SK-N-SH treated with all-trans-retinoic acid at 6 μM for 48 hours (cell line): ENCODE results near the gene NOL9.

ENCODE experiments used
- ATAC-seq: fragments of 200-7000 bp; cut with Tn5 transposase; 3 replicates; pipeline ENCODE4 v1.9.1; 2020; ENCODE audit warnings: mild to moderate bottlenecking, moderate library complexity
- ARNTL ChIP-seq: fragments of 450-650 bp; formaldehyde crosslinking; IDR thresholded peaks from 2 replicates; pipeline ENCODE4 v1.5.0; 2020; ENCODE audit warnings: low read depth, mild to moderate bottlenecking, moderate library complexity, borderline replicate concordance
- BACH2 ChIP-seq: fragments of 250-450 bp; sonication (Bioruptor Pico); IDR thresholded peaks from 2 replicates; pipeline ENCODE4 v1.9.0; 2021; ENCODE audit warnings: mild to moderate bottlenecking, borderline replicate concordance
- CSDC2 ChIP-seq: fragments of 250-450 bp; sonication (Bioruptor Pico); IDR thresholded peaks from 2 replicates; pipeline ENCODE4 v1.5.0; 2020; ENCODE audit warnings: mild to moderate bottlenecking, moderate library complexity
- ESRRG ChIP-seq: fragments of 250-450 bp; sonication (Bioruptor Pico); IDR thresholded peaks from 2 replicates; pipeline ENCODE4 v1.6.1; 2021; ENCODE audit warnings: mild to moderate bottlenecking
- GLIS3 ChIP-seq: fragments of 250-450 bp; sonication (Bioruptor Pico); IDR thresholded peaks from 2 replicates; pipeline ENCODE4 v1.5.0; 2020; ENCODE audit warnings: mild to moderate bottlenecking, moderate library complexity
- ISL1 ChIP-seq: fragments of 250-450 bp; sonication (Bioruptor Pico); IDR thresholded peaks from 2 replicates; pipeline ENCODE4 v2.1.2; 2022; ENCODE audit warnings: mild to moderate bottlenecking, moderate library complexity
- OSR1 ChIP-seq: fragments of 250-450 bp; sonication (Bioruptor Pico); IDR thresholded peaks from 2 replicates; pipeline ENCODE4 v1.8.0; 2022; ENCODE audit warnings: moderate library complexity, mild to moderate bottlenecking, inconsistent platforms
- PATZ1 ChIP-seq: fragments of 250-450 bp; sonication (Bioruptor Pico); IDR thresholded peaks from 2 replicates; pipeline ENCODE4 v1.8.0; 2020; ENCODE audit warnings: mild to moderate bottlenecking, moderate library complexity, borderline replicate concordance
- PPARA ChIP-seq: fragments of 250-450 bp; sonication (Bioruptor Pico); IDR thresholded peaks from 2 replicates; pipeline ENCODE4 v1.5.0; 2020; ENCODE audit warnings: mild to moderate bottlenecking, borderline replicate concordance
- RARB ChIP-seq: fragments of 250-450 bp; sonication (Bioruptor Pico); IDR thresholded peaks from 2 replicates; pipeline ENCODE4 v1.8.0; 2021; ENCODE audit warnings: mild to moderate bottlenecking, moderate library complexity
- SNAI2 ChIP-seq: fragments of 250-450 bp; sonication (Bioruptor Pico); IDR thresholded peaks from 2 replicates; pipeline ENCODE4 v1.5.0; 2020; ENCODE audit warnings: mild to moderate bottlenecking, moderate library complexity
- TCF4 ChIP-seq: fragments of 250-450 bp; sonication (Bioruptor Pico); IDR thresholded peaks from 2 replicates; pipeline ENCODE4 v1.8.0; 2021; ENCODE audit warnings: mild to moderate bottlenecking, moderate library complexity, borderline replicate concordance
- TOX ChIP-seq: fragments of 250-450 bp; sonication (Bioruptor Pico); IDR thresholded peaks from 2 replicates; pipeline ENCODE4 v1.8.0; 2021; ENCODE audit warnings: mild to moderate bottlenecking, moderate library complexity, borderline replicate concordance
- TSHZ2 ChIP-seq: fragments of 250-450 bp; sonication (Bioruptor Pico); IDR thresholded peaks from 2 replicates; pipeline ENCODE4 v1.5.0; 2020; ENCODE audit warnings: mild to moderate bottlenecking, moderate library complexity
- ZFP3 ChIP-seq: fragments of 250-450 bp; sonication (Bioruptor Pico); IDR thresholded peaks from 2 replicates; pipeline ENCODE4 v1.5.0; 2020; ENCODE audit warnings: mild to moderate bottlenecking, moderate library complexity
- ZFP30 ChIP-seq: fragments of 450-650 bp; formaldehyde crosslinking; IDR thresholded peaks from 2 replicates; pipeline ENCODE4 v1.5.0; 2022; ENCODE audit warnings: mild to moderate bottlenecking, moderate library complexity
- ZNF565 ChIP-seq: fragments of 450-650 bp; formaldehyde crosslinking; conservative IDR thresholded peaks from 2 replicates; pipeline ENCODE4 v1.5.0; 2020; ENCODE audit warnings: low read depth, mild to moderate bottlenecking, moderate library complexity
- ZNF70 ChIP-seq: fragments of 450-650 bp; formaldehyde crosslinking; IDR thresholded peaks from 2 replicates; pipeline ENCODE4 v1.5.0; 2020; ENCODE audit warnings: mild to moderate bottlenecking, moderate library complexity
- ZNF8 ChIP-seq: fragments of 450-650 bp; formaldehyde crosslinking; IDR thresholded peaks from 2 replicates; pipeline ENCODE4 v1.5.0; 2020; ENCODE audit warnings: mild to moderate bottlenecking, moderate library complexity
- TF ChIP-seq, protein P1 (sequence below): fragments of 250-450 bp; sonication (Bioruptor Pico); IDR thresholded peaks from 2 replicates; pipeline ENCODE4 v1.8.0; 2021; ENCODE audit warnings: low read depth, mild to moderate bottlenecking, moderate library complexity, borderline replicate concordance
- TF ChIP-seq, protein P2 (sequence below): fragments of 250-450 bp; sonication (Bioruptor Pico); IDR thresholded peaks from 2 replicates; pipeline ENCODE4 v1.5.1; 2020; ENCODE audit warnings: low read depth, mild to moderate bottlenecking, moderate library complexity

Gene NOL9

GRCh38 chr1:6491966-6492365, 62.3 kb downstream of the NOL9 start (continued):
- TF ChIP-seq, protein P1, sequence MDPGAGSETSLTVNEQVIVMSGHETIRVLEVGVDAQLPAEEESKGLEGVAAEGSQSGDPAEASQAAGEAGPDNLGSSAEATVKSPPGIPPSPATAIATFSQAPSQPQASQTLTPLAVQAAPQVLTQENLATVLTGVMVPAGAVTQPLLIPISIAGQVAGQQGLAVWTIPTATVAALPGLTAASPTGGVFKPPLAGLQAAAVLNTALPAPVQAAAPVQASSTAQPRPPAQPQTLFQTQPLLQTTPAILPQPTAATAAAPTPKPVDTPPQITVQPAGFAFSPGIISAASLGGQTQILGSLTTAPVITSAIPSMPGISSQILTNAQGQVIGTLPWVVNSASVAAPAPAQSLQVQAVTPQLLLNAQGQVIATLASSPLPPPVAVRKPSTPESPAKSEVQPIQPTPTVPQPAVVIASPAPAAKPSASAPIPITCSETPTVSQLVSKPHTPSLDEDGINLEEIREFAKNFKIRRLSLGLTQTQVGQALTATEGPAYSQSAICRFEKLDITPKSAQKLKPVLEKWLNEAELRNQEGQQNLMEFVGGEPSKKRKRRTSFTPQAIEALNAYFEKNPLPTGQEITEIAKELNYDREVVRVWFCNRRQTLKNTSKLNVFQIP = no peak
- no peak for TF ChIP-seq SNAI2
- TF ChIP-seq ESRRG = no peak
- no peak for TF ChIP-seq RARB (CRISPR knock-in tag)
- TF ChIP-seq, all 23 proteins: peak for 0

- no peak for TF ChIP-seq PPARA
- TF ChIP-seq ISL1 (CRISPR knock-in tag) = no peak
- TF ChIP-seq, protein P2, sequence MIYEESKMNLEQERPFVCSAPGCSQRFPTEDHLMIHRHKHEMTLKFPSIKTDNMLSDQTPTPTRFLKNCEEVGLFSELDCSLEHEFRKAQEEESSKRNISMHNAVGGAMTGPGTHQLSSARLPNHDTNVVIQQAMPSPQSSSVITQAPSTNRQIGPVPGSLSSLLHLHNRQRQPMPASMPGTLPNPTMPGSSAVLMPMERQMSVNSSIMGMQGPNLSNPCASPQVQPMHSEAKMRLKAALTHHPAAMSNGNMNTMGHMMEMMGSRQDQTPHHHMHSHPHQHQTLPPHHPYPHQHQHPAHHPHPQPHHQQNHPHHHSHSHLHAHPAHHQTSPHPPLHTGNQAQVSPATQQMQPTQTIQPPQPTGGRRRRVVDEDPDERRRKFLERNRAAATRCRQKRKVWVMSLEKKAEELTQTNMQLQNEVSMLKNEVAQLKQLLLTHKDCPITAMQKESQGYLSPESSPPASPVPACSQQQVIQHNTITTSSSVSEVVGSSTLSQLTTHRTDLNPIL (CRISPR knock-in tag) = no peak
- TF ChIP-seq, protein P1 = no peak
- no peak for TF ChIP-seq ZNF565 (CRISPR knock-in tag)
- TF ChIP-seq ZNF70 (CRISPR knock-in tag) = no peak
- no peak for TF ChIP-seq ZFP3
- no peak for TF ChIP-seq ARNTL
- no peak for TF ChIP-seq PATZ1 (CRISPR knock-in tag)
- no peak for TF ChIP-seq TSHZ2 (CRISPR knock-in tag)
- no peak for TF ChIP-seq SNAI2
- no peak for TF ChIP-seq TOX (CRISPR knock-in tag)
- no peak for TF ChIP-seq GLIS3 (CRISPR knock-in tag)
- TF ChIP-seq TCF4 = no peak
- TF ChIP-seq BACH2 (CRISPR knock-in tag) = no peak
- TF ChIP-seq ZFP30 (CRISPR knock-in tag) = no peak
- no peak for TF ChIP-seq CSDC2 (CRISPR knock-in tag)
- peak; percentile 25 for ATAC-seq
These were observed 62.8 kb downstream of the NOL9 start, which contains the start of gene PLEKHG5 for GRCh38 chr1:6491480-6491962. Gene PLEKHG5 (minus strand): TSS chr1:6491667. CDS start chr1:6477571, 14,096 bp downstream.

GRCh38 chr1:6491081-6491449, 63.2 kb downstream of the NOL9 start:
- ATAC-seq = peak; percentile 8
- TF ChIP-seq ZFP30 (CRISPR knock-in tag) (no peak), ARNTL (no peak), BACH2 (CRISPR knock-in tag) (no peak), TSHZ2 (CRISPR knock-in tag) (no peak), TOX (CRISPR knock-in tag) (no peak), RARB (CRISPR knock-in tag) (no peak), ZNF70 (CRISPR knock-in tag) (no peak), ESRRG (no peak), TCF4 (no peak), OSR1 (CRISPR knock-in tag) (no peak), CSDC2 (CRISPR knock-in tag) (no peak), PPARA (no peak), ZNF8 (CRISPR knock-in tag) (no peak), ZNF565 (CRISPR knock-in tag) (no peak), ISL1 (CRISPR knock-in tag) (no peak), SNAI2 (no peak)
- TF ChIP-seq, protein P1 = no peak
- TF ChIP-seq, protein P2 (CRISPR knock-in tag) = no peak
